T-helper 9 cell (primary cell): ENCODE measurements around the gene ZNF442.
"Not testable (repeated sequence)": the region's sequence is repeated elsewhere in the genome, so short reads cannot be mapped to it uniquely, and the experiment has no call there.

Experiments used
- DNase-seq: peaks from one replicate; pipeline ENCODE4 v3.0.0-alpha.2; 2020

ZNF442 gene

GRCh38 chr19:12325690-12326089, 39.8 kb downstream of the ZNF442 start:
- DNase-seq, result no peak

DNA sequence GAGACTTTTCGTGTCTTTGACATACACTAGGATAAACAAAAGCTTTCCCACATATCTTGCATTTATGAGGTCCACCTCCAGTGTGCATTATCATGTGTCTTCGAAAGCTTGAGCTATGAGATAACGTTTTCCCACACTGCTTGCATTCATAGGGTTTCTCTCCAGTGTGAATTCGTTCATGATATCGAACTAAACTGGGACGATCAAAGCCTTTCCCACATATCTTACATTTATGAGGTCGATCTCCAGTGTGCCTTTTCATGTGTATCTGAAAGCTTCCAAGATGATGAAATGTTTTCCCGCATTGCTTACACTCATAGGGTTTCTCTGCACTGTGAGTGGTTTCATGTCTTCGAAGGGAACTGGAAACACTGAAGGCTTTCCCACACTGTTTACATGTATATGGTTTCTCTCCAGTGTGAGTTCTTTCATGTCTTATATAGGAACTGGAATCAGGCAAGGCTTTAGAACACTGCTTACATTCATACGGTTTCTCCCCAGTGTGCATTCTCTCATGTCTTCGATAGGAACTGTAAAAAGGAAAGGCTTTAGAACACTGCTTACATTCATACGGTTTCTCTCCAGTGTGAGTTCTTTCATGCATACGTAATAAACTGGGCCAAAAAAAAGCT, 46.6 kb downstream of the ZNF442 start:
- no peak for DNase-seq

GRCh38 chr19:12314553-12314952, 50.9 kb downstream of the ZNF442 start:
- no peak for DNase-seq

DNA sequence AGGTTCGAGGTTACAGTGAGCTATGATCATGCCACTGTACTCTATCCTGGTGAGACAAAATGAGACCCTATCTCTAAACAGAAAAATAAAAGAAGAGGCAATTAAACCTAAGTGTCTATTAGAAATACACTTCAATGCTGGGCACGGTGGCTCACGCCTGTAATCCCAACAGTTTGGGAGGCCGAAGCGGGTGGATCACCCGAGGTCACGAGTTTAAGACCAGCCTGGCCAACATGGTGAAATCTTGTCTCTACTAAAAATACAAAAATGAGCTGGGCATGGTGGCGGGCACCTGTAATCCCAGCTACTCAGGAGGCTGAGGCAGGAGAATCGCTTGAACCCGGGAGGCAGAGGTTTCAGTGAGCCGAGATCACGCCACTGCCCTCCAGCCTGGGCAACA, 56.6 kb downstream of the ZNF442 start:
- DNase-seq, result not testable (repeated sequence)
